Inferior parietal cortex (tissue), 1 donor: ENCODE data around the gene SSU72.
"Not testable (repeated sequence)": the region's sequence is repeated elsewhere in the genome, so short reads cannot be mapped to it uniquely, and the experiment has no call there.

Experiments
- DNase-seq: peaks from one replicate; pipeline ENCODE4 v3.0.0-alpha.2; 2016; ENCODE audit errors: extremely low spot score

Gene SSU72

GRCh38 chr1:1527092-1527816 is 47.4 kb downstream of the SSU72 start:
- DNase-seq: no peak

GRCh38 chr1:1526476-1526875 is 48.2 kb downstream of the SSU72 start:
- not testable (repeated sequence) for DNase-seq

GRCh38 chr1:1524750-1525383 is 49.8 kb downstream of the SSU72 start:
- not testable (repeated sequence) for DNase-seq

- DNase-seq: not testable (repeated sequence)
Observed at GRCh38 chr1:1523651-1524050, 51.0 kb downstream of the SSU72 start.

- not testable (repeated sequence) for DNase-seq
Observed at GRCh38 chr1:1523226-1523625, 51.4 kb downstream of the SSU72 start.

GRCh38 chr1:1522536-1522935 is 52.1 kb downstream of the SSU72 start:
- not testable (repeated sequence) for DNase-seq

- DNase-seq: no peak
Observed at GRCh38 chr1:1521331-1521730, 53.3 kb downstream of the SSU72 start.

- DNase-seq: not testable (repeated sequence)
Observed at GRCh38 chr1:1519805-1520505, 54.7 kb downstream of the SSU72 start.

GRCh38 chr1:1518621-1519007 is 56.0 kb downstream of the SSU72 start:
- not testable (repeated sequence) for DNase-seq

- no peak for DNase-seq
Observed at GRCh38 chr1:1517973-1518620, 56.6 kb downstream of the SSU72 start.

GRCh38 chr1:1516923-1517322 is 57.7 kb downstream of the SSU72 start:
- DNase-seq: not testable (repeated sequence)

GRCh38 chr1:1514376-1514775 is 60.3 kb downstream of the SSU72 start:
- DNase-seq: not testable (repeated sequence)

- not testable (repeated sequence) for DNase-seq
Observed at GRCh38 chr1:1513675-1514074, 61.0 kb downstream of the SSU72 start.

GRCh38 chr1:1512425-1512824 is 62.2 kb downstream of the SSU72 start:
- DNase-seq: not testable (repeated sequence)

GRCh38 chr1:1511533-1512285 is 63.0 kb downstream of the SSU72 start, which contains the start of gene ATAD3A:
ATAD3A (plus strand) TSS chr1:1512162; CDS start chr1:1512269, 107 bp downstream.
- peak; percentile 98 for DNase-seq

- peak; percentile 5 for DNase-seq
Observed at GRCh38 chr1:1510912-1511532, 63.6 kb downstream of the SSU72 start.

GRCh38 chr1:1509465-1509850 is 65.2 kb downstream of the SSU72 start:
- not testable (repeated sequence) for DNase-seq

- DNase-seq: not testable (repeated sequence)
Observed at GRCh38 chr1:1508775-1509464, 65.7 kb downstream of the SSU72 start.

- DNase-seq: no peak
Observed at GRCh38 chr1:1507305-1507704, 67.4 kb downstream of the SSU72 start.

- not testable (repeated sequence) for DNase-seq
Observed at GRCh38 chr1:1505801-1506200, 68.9 kb downstream of the SSU72 start.
